Activated CD4-positive, alpha-beta T cell treated with anti-CD3 and anti-CD28 coated beads, Interleukin-2, amount 10 ng/mL, durations not matched to agents 24 days and 14 days (primary cell): ENCODE data around the gene HYAL1. TPM values are rescaled to one million over a fixed set of nuclear protein-coding genes. Genes with fewer than 3 reads are reported as not detected.
A peak's percentile ranks its signal among the peaks of the same experiment; 100 is the strongest.

Experiments
- DNase-seq: peaks from one replicate; pipeline ENCODE4 v3.0.0; 2022
- H3K27ac Mint-ChIP-seq: one replicate; pipeline ENCODE4 v1.8.0; 2022; ENCODE audit warnings: mild to moderate bottlenecking, mixed read lengths
- H3K27me3 Mint-ChIP-seq: one replicate; pipeline ENCODE4 v1.8.0; 2022; ENCODE audit warnings: mixed read lengths
- H3K36me3 Mint-ChIP-seq: one replicate; pipeline ENCODE4 v1.8.0; 2022; ENCODE audit warnings: low read depth, mild to moderate bottlenecking, mixed read lengths
- H3K4me1 Mint-ChIP-seq: one replicate; pipeline ENCODE4 v1.8.0; 2021; ENCODE audit warnings: mixed read lengths
- H3K4me3 Mint-ChIP-seq: one replicate; pipeline ENCODE4 v1.8.0; 2022; ENCODE audit warnings: mild to moderate bottlenecking, moderate library complexity, mixed read lengths
- H3K9me3 Mint-ChIP-seq: one replicate; pipeline ENCODE4 v1.8.0; 2021; ENCODE audit warnings: mixed read lengths
- intact Hi-C: fragments of 100-400 bp; cut with micrococcal nuclease; formaldehyde crosslinking; loops from one replicate; pipeline ENCODE4 v1.15.1; 2023
- total RNA-seq: library from RNA; stranded (reverse); gene quantifications from 2 replicates; pipeline ENCODE4 v1.2.3, GENCODE V29; 2022

Gene HYAL1
- total RNA-seq, 1 donor from 2014 or later: 0.28 TPM

DNA sequence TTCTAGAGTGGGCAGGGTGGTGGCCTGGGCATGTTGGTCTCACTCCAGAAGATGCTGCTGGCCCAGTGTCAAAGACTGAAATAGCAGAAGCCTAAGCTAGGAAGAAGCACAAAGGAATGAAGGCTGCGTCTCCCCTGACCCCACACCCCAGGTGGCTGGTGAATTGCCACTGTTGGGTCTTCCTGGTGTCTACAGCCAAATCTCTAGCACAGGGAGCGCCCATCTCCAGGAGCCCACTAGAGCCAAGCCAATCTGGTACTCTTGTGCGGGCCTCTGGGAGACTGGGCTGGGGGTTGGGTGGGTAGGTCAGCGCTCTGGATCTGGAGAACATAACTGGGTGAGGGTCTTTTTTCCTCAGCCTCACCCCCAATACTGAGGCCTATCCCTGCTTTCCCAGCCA, 23.8 kb upstream of the HYAL1 start:
- intact Hi-C loops: loop anchor here (10.0 kb wide), 1 partner anchor 1852 kb away; no protein-coding TSS in a partner anchor
- DNase-seq: peak; percentile 60
- Mint-ChIP-seq H3K9me3 (no peaks in the 10 kb centered on the region), H3K4me1 (peaks cover 17% of the 10 kb centered on the region), H3K27ac (peak overlapping the region; percentile 75), H3K36me3 (peaks cover 38% of the 10 kb centered on the region), H3K27me3 (no peaks in the 10 kb centered on the region), H3K4me3 (peak overlapping the region; percentile 84)

DNA sequence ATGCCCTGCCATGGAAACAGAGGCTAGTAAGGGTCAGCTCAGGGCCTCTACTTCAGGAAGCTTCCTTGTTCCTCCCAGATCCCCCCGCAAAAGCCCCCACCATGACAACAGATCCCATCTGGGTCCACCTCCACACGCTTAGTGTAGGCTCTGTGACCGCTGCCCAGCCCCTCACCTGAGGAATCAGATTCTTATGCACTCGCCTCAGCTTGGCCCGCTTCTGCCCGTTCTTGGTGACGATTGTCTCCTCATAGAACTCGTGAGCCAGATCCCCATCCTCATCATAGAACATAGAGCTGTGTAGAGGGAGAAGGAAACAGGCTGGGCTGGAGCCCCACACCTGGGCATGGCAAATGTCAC, 22.8 kb upstream of the HYAL1 start:
- intact Hi-C loops: loop anchor here (10.0 kb wide), 1 partner anchor 1851 kb away; no protein-coding TSS in a partner anchor
- H3K27ac Mint-ChIP-seq: no peak overlapping the region
- H3K4me3 Mint-ChIP-seq: peak overlapping the region; percentile 84
- H3K9me3 Mint-ChIP-seq: no peaks in the 10 kb centered on the region
- no peaks in the 10 kb centered on the region for H3K27me3 Mint-ChIP-seq
- H3K4me1 Mint-ChIP-seq: peaks cover 17% of the 10 kb centered on the region
- DNase-seq: peak; percentile 57
- peaks cover 31% of the 10 kb centered on the region for H3K36me3 Mint-ChIP-seq

DNA sequence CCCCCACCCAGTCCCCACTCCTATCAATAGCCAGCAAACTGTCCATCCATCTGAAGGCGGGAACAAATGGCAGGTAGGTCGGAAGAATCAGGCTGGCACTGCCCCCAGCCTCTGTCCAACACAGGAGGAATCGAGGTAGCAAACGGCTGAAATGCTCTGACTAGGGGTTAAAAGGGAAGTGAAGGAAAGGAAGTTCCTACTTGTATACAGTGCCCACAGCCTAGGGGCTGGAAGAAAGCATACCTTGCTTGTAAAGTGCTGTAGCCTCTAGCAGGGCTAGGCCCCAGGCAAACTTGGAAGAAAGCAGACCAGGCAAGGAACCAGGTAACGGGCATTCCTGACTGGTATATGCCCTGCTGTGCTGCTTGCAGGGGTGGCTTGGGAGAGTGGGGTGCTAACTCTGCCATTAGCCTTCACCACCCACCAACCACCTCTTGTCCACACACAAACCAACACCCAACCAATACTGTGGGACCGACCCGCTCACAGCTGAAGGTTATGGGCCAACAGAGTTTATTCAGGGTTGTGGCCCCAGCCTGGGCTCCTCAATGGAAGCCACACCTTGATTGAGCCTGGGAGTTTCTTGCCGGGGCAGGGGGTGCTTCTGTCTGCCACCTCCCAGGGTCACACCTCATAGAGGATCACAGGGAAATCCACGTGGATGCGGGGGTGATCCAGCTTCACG, 22.3 kb upstream of the HYAL1 start:
- Mint-ChIP-seq H3K4me3 (no peak overlapping the region), H3K4me1 (peaks cover 18% of the 10 kb centered on the region), H3K27ac (no peak overlapping the region), H3K9me3 (no peaks in the 10 kb centered on the region), H3K27me3 (no peaks in the 10 kb centered on the region), H3K36me3 (peaks cover 26% of the 10 kb centered on the region)
- no peak for DNase-seq
- intact Hi-C loops: loop anchor here (2.0 to 10.0 kb wide), 2 partner anchors 133 to 1851 kb away; no protein-coding TSS in a partner anchor

GRCh38 chr3:50325113-50325480, 21.7 kb upstream of the HYAL1 start:
- H3K4me3 Mint-ChIP-seq: no peak overlapping the region

GRCh38 chr3:50324351-50325112, 21.2 kb upstream of the HYAL1 start:
- Mint-ChIP-seq H3K9me3 (no peaks in the 10 kb centered on the region), H3K27me3 (no peaks in the 10 kb centered on the region), H3K27ac (peak overlapping the region; percentile 28), H3K36me3 (peaks cover 16% of the 10 kb centered on the region), H3K4me3 (no peak overlapping the region), H3K4me1 (peaks cover 26% of the 10 kb centered on the region)
- DNase-seq: peak; percentile 90
- intact Hi-C loops: loop anchor here (2.0 to 10.0 kb wide), 2 partner anchors 132 to 1850 kb away; no protein-coding TSS in a partner anchor

More at GRCh38 chr3:50325113-50325480, 21.7 kb upstream of the HYAL1 start:
- H3K36me3 Mint-ChIP-seq: peaks cover 20% of the 10 kb centered on the region
- no peaks in the 10 kb centered on the region for H3K9me3 Mint-ChIP-seq
- H3K4me1 Mint-ChIP-seq: peaks cover 23% of the 10 kb centered on the region
- no peak overlapping the region for H3K27ac Mint-ChIP-seq
- no peaks in the 10 kb centered on the region for H3K27me3 Mint-ChIP-seq
- no peak for DNase-seq
- intact Hi-C loops: loop anchor here (2.0 to 10.0 kb wide), 2 partner anchors 132 to 1850 kb away; no protein-coding TSS in a partner anchor

GRCh38 chr3:50323614-50324199, 20.3 kb upstream of the HYAL1 start:
- Mint-ChIP-seq H3K4me1 (peaks cover 30% of the 10 kb centered on the region), H3K27me3 (no peaks in the 10 kb centered on the region), H3K27ac (peak overlapping the region; percentile 7), H3K4me3 (no peak overlapping the region), H3K9me3 (no peaks in the 10 kb centered on the region), H3K36me3 (peaks cover 17% of the 10 kb centered on the region)
- DNase-seq: no peak
- intact Hi-C loops: loop anchor here (2.0 to 10.0 kb wide), 2 partner anchors 131 to 1849 kb away; no protein-coding TSS in a partner anchor

DNA sequence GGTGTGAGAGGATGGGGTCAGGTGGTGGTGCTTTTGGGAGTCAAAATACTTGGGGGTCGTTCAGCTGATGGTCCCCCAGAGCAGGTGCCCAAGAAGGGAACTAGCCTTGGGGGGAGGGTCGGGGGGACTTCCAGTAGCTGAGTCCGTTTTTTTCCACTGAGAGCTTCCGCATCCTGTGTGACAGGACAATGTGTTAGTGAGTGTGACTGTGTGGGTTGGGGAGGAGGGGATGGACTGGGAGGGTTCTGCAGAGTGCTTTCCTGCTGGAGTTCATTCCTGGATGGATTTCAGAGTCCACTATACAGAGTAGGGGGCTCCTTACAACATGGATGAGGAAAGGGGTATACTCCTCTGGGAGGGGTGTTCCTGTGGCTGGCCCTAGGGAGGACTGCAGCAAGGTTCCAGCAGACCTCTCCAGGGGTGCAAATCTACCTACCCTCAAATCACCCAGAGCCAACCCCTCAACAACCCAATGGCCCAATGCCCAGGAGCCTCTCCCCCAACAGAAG, 19.8 kb upstream of the HYAL1 start:
- Mint-ChIP-seq H3K9me3 (no peaks in the 10 kb centered on the region), H3K27ac (no peak overlapping the region), H3K4me1 (peaks cover 28% of the 10 kb centered on the region), H3K27me3 (no peaks in the 10 kb centered on the region), H3K36me3 (peaks cover 17% of the 10 kb centered on the region), H3K4me3 (no peak overlapping the region)
- DNase-seq: no peak
- intact Hi-C loops: loop anchor here (10.0 kb wide), 1 partner anchor 1848 kb away; no protein-coding TSS in a partner anchor

DNA sequence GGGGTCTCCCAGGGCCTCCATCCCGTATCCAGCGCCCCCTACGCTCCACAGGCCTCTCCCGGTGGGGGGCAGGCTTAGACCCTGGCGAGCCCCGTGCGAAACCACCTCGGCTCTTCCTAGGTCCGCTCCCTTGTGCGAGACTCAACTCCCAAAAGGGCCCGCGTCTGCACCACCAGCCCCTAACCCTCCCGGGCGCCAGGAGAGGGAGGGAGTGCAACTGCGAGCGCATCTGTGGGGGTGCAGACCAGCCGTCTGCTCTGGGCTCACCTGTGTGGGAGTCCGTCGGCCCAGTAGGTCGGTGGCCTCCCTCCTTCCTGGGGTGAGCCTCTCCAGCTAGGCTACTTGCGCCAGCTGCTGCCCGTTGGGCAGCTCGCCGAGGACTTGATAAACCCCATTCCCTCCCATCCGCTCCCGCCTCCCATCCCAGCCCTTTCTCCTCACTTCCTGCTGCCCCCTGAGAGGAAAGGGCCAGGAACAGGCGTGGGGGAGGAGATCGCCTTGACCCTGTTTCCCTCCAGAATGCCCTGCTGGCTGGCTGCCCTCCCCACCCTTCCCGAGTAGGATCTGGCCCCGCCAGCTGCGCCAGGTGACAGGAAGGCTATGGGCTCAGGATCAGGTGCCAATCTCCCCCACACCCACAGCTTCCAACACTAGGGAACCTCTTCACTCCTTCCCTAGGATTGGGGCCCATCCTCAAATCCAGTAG, 19.2 kb upstream of the HYAL1 start, which contains the start of gene HYAL2:
TSS of gene HYAL2 (minus strand) at position 360 of the 706 bp plus-strand sequence. CDS start 2,256 bp downstream, outside the sequence.
- Mint-ChIP-seq H3K27ac (peak within 1 kb of the TSS; percentile 92), H3K36me3 (peaks cover 17% of the 10 kb centered on the region), H3K4me3 (peak within 1 kb of the TSS; percentile 86), H3K27me3 (no peaks in the 10 kb centered on the region), H3K9me3 (no peaks in the 10 kb centered on the region), H3K4me1 (peaks cover 28% of the 10 kb centered on the region)
- DNase-seq: no peak
- intact Hi-C loops: loop anchor here (10.0 kb wide), 1 partner anchor 1848 kb away; no protein-coding TSS in a partner anchor

- DNase-seq: no peak
- H3K4me3 Mint-ChIP-seq: peak overlapping the region; percentile 86
- H3K9me3 Mint-ChIP-seq: no peaks in the 10 kb centered on the region
- intact Hi-C loops: loop anchor here (10.0 kb wide), 1 partner anchor 1847 kb away; no protein-coding TSS in a partner anchor
- peaks cover 18% of the 10 kb centered on the region for H3K36me3 Mint-ChIP-seq
- H3K27ac Mint-ChIP-seq: no peak overlapping the region
- peaks cover 27% of the 10 kb centered on the region for H3K4me1 Mint-ChIP-seq
- no peaks in the 10 kb centered on the region for H3K27me3 Mint-ChIP-seq
Measured at GRCh38 chr3:50322115-50322385, 18.7 kb upstream of the HYAL1 start.

GRCh38 chr3:50321336-50322114, 18.2 kb upstream of the HYAL1 start:
- H3K27me3 Mint-ChIP-seq: no peaks in the 10 kb centered on the region
- H3K36me3 Mint-ChIP-seq: peaks cover 21% of the 10 kb centered on the region
- peak overlapping the region; percentile 92 for H3K27ac Mint-ChIP-seq
- H3K4me1 Mint-ChIP-seq: peaks cover 27% of the 10 kb centered on the region
- H3K4me3 Mint-ChIP-seq: peak overlapping the region; percentile 88
- H3K9me3 Mint-ChIP-seq: no peaks in the 10 kb centered on the region
- intact Hi-C loops: loop anchor here (1.0 to 10.0 kb wide), 4 partner anchors 16 to 1847 kb away; partner anchors contain the start of genes HYAL3 and NAA80
- peak; percentile 96 for DNase-seq

DNA sequence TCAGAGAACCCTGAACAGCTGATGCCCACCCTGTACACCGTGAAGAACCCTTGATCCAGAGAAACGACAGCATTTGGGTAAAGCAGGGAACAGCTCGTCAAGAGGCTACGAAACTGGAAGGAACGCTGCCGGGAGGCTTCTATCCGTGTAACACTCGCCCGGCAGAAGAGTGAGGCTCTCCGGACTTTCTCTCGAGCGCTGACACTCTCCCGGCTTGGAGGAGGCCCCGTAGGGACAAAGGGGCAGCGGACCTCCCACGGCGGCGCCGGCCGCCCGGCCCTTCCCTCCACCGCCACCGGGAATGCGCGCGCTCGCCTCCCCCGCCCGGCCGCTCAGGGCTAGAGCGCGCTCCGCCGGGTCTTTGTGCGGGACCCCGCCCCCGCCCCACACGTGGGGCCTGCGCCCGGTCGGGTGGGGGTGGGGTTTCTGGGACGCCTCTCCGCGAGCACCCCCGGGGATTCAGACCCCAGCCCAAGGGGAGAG, 17.5 kb upstream of the HYAL1 start:
- Mint-ChIP-seq H3K4me1 (peaks cover 29% of the 10 kb centered on the region), H3K4me3 (peak overlapping the region; percentile 88), H3K27ac (peak overlapping the region; percentile 86), H3K36me3 (peaks cover 24% of the 10 kb centered on the region), H3K9me3 (no peaks in the 10 kb centered on the region), H3K27me3 (no peaks in the 10 kb centered on the region)
- DNase-seq: peak; percentile 93
- intact Hi-C loops: loop anchor here (1.0 to 10.0 kb wide), 4 partner anchors 16 to 1846 kb away; partner anchors contain the start of genes HYAL3 and NAA80

- DNase-seq: no peak
- intact Hi-C loops: loop anchor here (2.0 to 10.0 kb wide), 2 partner anchors 93 to 1845 kb away; no protein-coding TSS in a partner anchor
- Mint-ChIP-seq H3K9me3 (no peaks in the 10 kb centered on the region), H3K4me3 (peak overlapping the region; percentile 88), H3K27ac (peak overlapping the region; percentile 34), H3K36me3 (peaks cover 24% of the 10 kb centered on the region), H3K4me1 (peaks cover 32% of the 10 kb centered on the region), H3K27me3 (no peaks in the 10 kb centered on the region)
Measured at GRCh38 chr3:50319894-50320625, 16.7 kb upstream of the HYAL1 start.
